Activated CD8-positive, alpha-beta memory T cell treated with anti-CD3 and anti-CD28 coated beads, Interleukin-2, amount 50 U/mL, for 4 hours (primary cell): Measurements from ENCODE around the gene MCM7.

ENCODE experiments used
- DNase-seq: peaks from one replicate; pipeline ENCODE4 v3.0.0-alpha.2; 2020

Gene MCM7

GRCh38 chr7:100065452-100066186 lies 35.6 kb downstream of the MCM7 start:
- DNase-seq, result no peak

GRCh38 chr7:100064162-100064561 lies 37.0 kb downstream of the MCM7 start:
- no peak for DNase-seq

GRCh38 chr7:100063376-100063775 lies 37.8 kb downstream of the MCM7 start:
- no peak for DNase-seq

- no peak for DNase-seq
These were observed 39.5 kb downstream of the MCM7 start for GRCh38 chr7:100061518-100062193.

GRCh38 chr7:100059251-100059739 lies 41.9 kb downstream of the MCM7 start:
- DNase-seq, result no peak

- DNase-seq, result no peak
These were observed 44.2 kb downstream of the MCM7 start for GRCh38 chr7:100057006-100057405.

- DNase-seq, result no peak
These were observed 48.0 kb downstream of the MCM7 start for GRCh38 chr7:100053215-100053614.

- DNase-seq, result no peak
These were observed 49.6 kb downstream of the MCM7 start for GRCh38 chr7:100051611-100052010.

- peak; percentile 86 for DNase-seq
These were observed 51.5 kb downstream of the MCM7 start, which contains the start of gene ZSCAN21 for GRCh38 chr7:100049441-100050291. ZSCAN21 (plus strand) TSS chr7:100049774; CDS start chr7:100057007, 7,233 bp downstream.

- no peak for DNase-seq
These were observed 52.5 kb downstream of the MCM7 start for GRCh38 chr7:100048680-100049079.

GRCh38 chr7:100044718-100045117 lies 56.5 kb downstream of the MCM7 start:
- DNase-seq, result no peak
